Progenitor cell of endocrine pancreas (in vitro differentiated cells): ENCODE results near the gene STARD10. TPM values are rescaled to one million over a fixed set of nuclear protein-coding genes. Genes with fewer than 3 reads are reported as not detected.

Experiments used
- DNase-seq: peaks from one replicate; pipeline ENCODE4 v3.0.0; 2021; ENCODE audit warnings: low spot score; ENCODE audit not compliant: unreplicated experiment
- H3K27ac Mint-ChIP-seq: 2 replicates; pipeline ENCODE4 v1.8.0; 2021; ENCODE audit warnings: mild to moderate bottlenecking, moderate library complexity, mixed read lengths
- H3K27me3 Mint-ChIP-seq: 2 replicates; pipeline ENCODE4 v1.8.0; 2021; ENCODE audit warnings: mixed read lengths
- H3K36me3 Mint-ChIP-seq: 2 replicates; pipeline ENCODE4 v1.8.0; 2022; ENCODE audit warnings: mixed read lengths; ENCODE audit not compliant: insufficient read depth
- H3K4me1 Mint-ChIP-seq: 2 replicates; pipeline ENCODE4 v1.8.0; 2021; ENCODE audit warnings: low read depth, mixed read lengths
- H3K4me3 Mint-ChIP-seq: 2 replicates; pipeline ENCODE4 v1.8.0; 2021; ENCODE audit warnings: low read depth, mild to moderate bottlenecking, moderate library complexity, mixed read lengths
- H3K9me3 Mint-ChIP-seq: 2 replicates; pipeline ENCODE4 v1.8.0; 2021; ENCODE audit warnings: low read depth, mixed read lengths
- CTCF ChIP-seq: fragments of 200-600 bp; sonication (generic); IDR thresholded peaks from one replicate; pipeline ENCODE4 v1.5.0; 2021; ENCODE audit warnings: antibody characterized with exemption, mild to moderate bottlenecking; ENCODE audit not compliant: unreplicated experiment
- total RNA-seq: library from RNA; stranded (reverse); gene quantifications from 2 replicates; pipeline ENCODE4 v1.2.1, GENCODE V29; 2021

The STARD10 gene
- total RNA-seq, 1 donor from 2014 or later: 212 TPM

GRCh38 chr11:72712841-72713240 lies 81.0 kb downstream of the STARD10 start:
- Mint-ChIP-seq H3K9me3 (no peaks in the 10 kb centered on the region), H3K27me3 (no peaks in the 10 kb centered on the region), H3K4me3 (no peak overlapping the region), H3K36me3 (peaks cover 14% of the 10 kb centered on the region), H3K4me1 (peaks cover 6% of the 10 kb centered on the region), H3K27ac (no peak overlapping the region)
- no peak for DNase-seq
- no peak for TF ChIP-seq CTCF

GRCh38 chr11:72712168-72712751 lies 81.6 kb downstream of the STARD10 start:
- Mint-ChIP-seq H3K27me3 (no peaks in the 10 kb centered on the region), H3K4me3 (no peak overlapping the region), H3K4me1 (peaks cover 6% of the 10 kb centered on the region), H3K27ac (peak overlapping the region; percentile 22), H3K36me3 (peaks cover 17% of the 10 kb centered on the region), H3K9me3 (no peaks in the 10 kb centered on the region)
- no peak for TF ChIP-seq CTCF
- no peak for DNase-seq

- Mint-ChIP-seq H3K27me3 (no peaks in the 10 kb centered on the region), H3K36me3 (peaks cover 22% of the 10 kb centered on the region), H3K27ac (no peak overlapping the region), H3K4me1 (peaks cover 5% of the 10 kb centered on the region), H3K9me3 (no peaks in the 10 kb centered on the region), H3K4me3 (no peak overlapping the region)
- TF ChIP-seq CTCF: no peak
- no peak for DNase-seq
Measured at GRCh38 chr11:72711141-72711540, 82.7 kb downstream of the STARD10 start.

GRCh38 chr11:72710278-72710677 lies 83.6 kb downstream of the STARD10 start:
- no peaks in the 10 kb centered on the region for H3K9me3 Mint-ChIP-seq
- no peak for TF ChIP-seq CTCF
- H3K4me3 Mint-ChIP-seq: no peak overlapping the region
- H3K36me3 Mint-ChIP-seq: peaks cover 23% of the 10 kb centered on the region
- H3K4me1 Mint-ChIP-seq: peaks cover 5% of the 10 kb centered on the region
- no peak for DNase-seq
- no peaks in the 10 kb centered on the region for H3K27me3 Mint-ChIP-seq
- no peak overlapping the region for H3K27ac Mint-ChIP-seq

GRCh38 chr11:72709478-72710238 lies 84.2 kb downstream of the STARD10 start:
- TF ChIP-seq CTCF: no peak
- peaks cover 22% of the 10 kb centered on the region for H3K36me3 Mint-ChIP-seq
- H3K27me3 Mint-ChIP-seq: no peaks in the 10 kb centered on the region
- H3K4me1 Mint-ChIP-seq: peaks cover 5% of the 10 kb centered on the region
- no peak overlapping the region for H3K27ac Mint-ChIP-seq
- H3K4me3 Mint-ChIP-seq: no peak overlapping the region
- H3K9me3 Mint-ChIP-seq: no peaks in the 10 kb centered on the region
- no peak for DNase-seq
